ENCODE measurements around the gene BOC.

BOC gene

GRCh38 chr3:113249111-113249510 lies 37.8 kb downstream of the BOC start:
- Histone ChIP-seq H3K27ac (replicated peaks) (no peak overlapping the region), H3K27me3 (ENCODE audit: insufficient read depth, poor library complexity, severe bottlenecking) (no peaks in the 10 kb centered on the region), H3K4me3 (replicated peaks; ENCODE audit: insufficient read depth, low read length) (no peak overlapping the region)
- no peak for DNase-seq (ENCODE audit: low read depth in 1 of 2, low spot score in 1 of 2)
- TF ChIP-seq GABPA (IDR thresholded peaks at IDR 0.05; ENCODE audit: low read depth), result no peak
- TF ChIP-seq POLR2AphosphoS5 (IDR thresholded peaks at IDR 0.05; ENCODE audit: low read depth), result no peak
- TF ChIP-seq CTCF (IDR thresholded peaks at IDR 0.05; ENCODE audit: insufficient read depth, low read length), result no peak
- TF ChIP-seq, protein P1, sequence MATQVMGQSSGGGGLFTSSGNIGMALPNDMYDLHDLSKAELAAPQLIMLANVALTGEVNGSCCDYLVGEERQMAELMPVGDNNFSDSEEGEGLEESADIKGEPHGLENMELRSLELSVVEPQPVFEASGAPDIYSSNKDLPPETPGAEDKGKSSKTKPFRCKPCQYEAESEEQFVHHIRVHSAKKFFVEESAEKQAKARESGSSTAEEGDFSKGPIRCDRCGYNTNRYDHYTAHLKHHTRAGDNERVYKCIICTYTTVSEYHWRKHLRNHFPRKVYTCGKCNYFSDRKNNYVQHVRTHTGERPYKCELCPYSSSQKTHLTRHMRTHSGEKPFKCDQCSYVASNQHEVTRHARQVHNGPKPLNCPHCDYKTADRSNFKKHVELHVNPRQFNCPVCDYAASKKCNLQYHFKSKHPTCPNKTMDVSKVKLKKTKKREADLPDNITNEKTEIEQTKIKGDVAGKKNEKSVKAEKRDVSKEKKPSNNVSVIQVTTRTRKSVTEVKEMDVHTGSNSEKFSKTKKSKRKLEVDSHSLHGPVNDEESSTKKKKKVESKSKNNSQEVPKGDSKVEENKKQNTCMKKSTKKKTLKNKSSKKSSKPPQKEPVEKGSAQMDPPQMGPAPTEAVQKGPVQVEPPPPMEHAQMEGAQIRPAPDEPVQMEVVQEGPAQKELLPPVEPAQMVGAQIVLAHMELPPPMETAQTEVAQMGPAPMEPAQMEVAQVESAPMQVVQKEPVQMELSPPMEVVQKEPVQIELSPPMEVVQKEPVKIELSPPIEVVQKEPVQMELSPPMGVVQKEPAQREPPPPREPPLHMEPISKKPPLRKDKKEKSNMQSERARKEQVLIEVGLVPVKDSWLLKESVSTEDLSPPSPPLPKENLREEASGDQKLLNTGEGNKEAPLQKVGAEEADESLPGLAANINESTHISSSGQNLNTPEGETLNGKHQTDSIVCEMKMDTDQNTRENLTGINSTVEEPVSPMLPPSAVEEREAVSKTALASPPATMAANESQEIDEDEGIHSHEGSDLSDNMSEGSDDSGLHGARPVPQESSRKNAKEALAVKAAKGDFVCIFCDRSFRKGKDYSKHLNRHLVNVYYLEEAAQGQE (IDR thresholded peaks at IDR 0.05; ENCODE audit: insufficient replicate concordance, low read depth), result no peak
- no peak for TF ChIP-seq SPI1 (IDR thresholded peaks at IDR 0.05; ENCODE audit: borderline replicate concordance, low read depth)

DNA sequence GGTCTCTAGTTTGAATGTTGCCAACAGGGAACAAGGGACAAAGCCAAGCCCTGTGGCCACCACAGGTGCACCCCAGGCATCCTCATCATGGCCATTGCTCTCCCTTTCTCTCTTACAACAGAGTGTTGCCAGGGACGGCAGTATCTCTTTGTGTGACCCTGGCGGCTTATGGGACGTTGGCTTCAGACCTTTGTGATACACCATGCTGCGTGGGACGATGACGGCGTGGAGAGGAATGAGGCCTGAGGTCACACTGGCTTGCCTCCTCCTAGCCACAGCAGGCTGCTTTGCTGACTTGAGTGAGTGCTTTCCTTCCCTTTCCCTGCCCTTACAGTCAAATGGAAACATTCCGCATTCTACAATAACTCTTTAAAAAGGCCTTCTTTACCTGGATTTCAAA lies 38.2 kb downstream of the BOC start:
- Histone ChIP-seq H3K4me3 (replicated peaks; ENCODE audit: insufficient read depth, low read length) (no peak overlapping the region), H3K27ac (replicated peaks) (no peak overlapping the region), H3K27me3 (ENCODE audit: insufficient read depth, poor library complexity, severe bottlenecking) (no peaks in the 10 kb centered on the region)
- DNase-seq (ENCODE audit: low read depth in 1 of 2, low spot score in 1 of 2), result no peak
- TF ChIP-seq SPI1 (IDR thresholded peaks at IDR 0.05; ENCODE audit: borderline replicate concordance, low read depth) (no peak), GABPA (IDR thresholded peaks at IDR 0.05; ENCODE audit: low read depth) (no peak), POLR2AphosphoS5 (IDR thresholded peaks at IDR 0.05; ENCODE audit: low read depth) (no peak), CTCF (IDR thresholded peaks at IDR 0.05; ENCODE audit: insufficient read depth, low read length) (no peak)
- TF ChIP-seq, protein P1 (IDR thresholded peaks at IDR 0.05; ENCODE audit: insufficient replicate concordance, low read depth), result no peak

- TF ChIP-seq SPI1 (IDR thresholded peaks at IDR 0.05; ENCODE audit: borderline replicate concordance, low read depth), result no peak
- no peak for TF ChIP-seq GABPA (IDR thresholded peaks at IDR 0.05; ENCODE audit: low read depth)
- no peak for TF ChIP-seq CTCF (IDR thresholded peaks at IDR 0.05; ENCODE audit: insufficient read depth, low read length)
- no peak for TF ChIP-seq POLR2AphosphoS5 (IDR thresholded peaks at IDR 0.05; ENCODE audit: low read depth)
- TF ChIP-seq, protein P1 (IDR thresholded peaks at IDR 0.05; ENCODE audit: insufficient replicate concordance, low read depth), result no peak
- Histone ChIP-seq H3K4me3 (replicated peaks; ENCODE audit: insufficient read depth, low read length) (no peak overlapping the region), H3K27ac (replicated peaks) (no peak overlapping the region), H3K27me3 (ENCODE audit: insufficient read depth, poor library complexity, severe bottlenecking) (no peaks in the 10 kb centered on the region)
- no peak for DNase-seq (ENCODE audit: low read depth in 1 of 2, low spot score in 1 of 2)
Observed at GRCh38 chr3:113250566-113250965, 39.2 kb downstream of the BOC start.

All from HL-60 (cell line).